Erythroblast (primary cell): ENCODE measurements around the gene KCNK4.

Experiments used
- GATA1 ChIP-seq: IDR thresholded peaks from 2 replicates; pipeline ENCODE4 v1.6.1; 2011; ENCODE audit warnings: low read depth, mild to moderate bottlenecking, control low read depth, low read length, moderate library complexity
- POLR2A ChIP-seq: IDR thresholded peaks from 2 replicates; pipeline ENCODE4 v1.6.1; 2011; ENCODE audit warnings: mild to moderate bottlenecking, low read length

GRCh38 chr11:64284048-64284961 is 6.8 kb upstream of the KCNK4 start, which contains the start of gene BAD:
- TF ChIP-seq POLR2A (no peak), GATA1 (no peak)
